IPS DF 4.7 (cell line): ENCODE results near the gene TRPM2.

Experiments used
- DNase-seq: peaks from one replicate; pipeline ENCODE4 v3.0.0-alpha.2; 2013; ENCODE audit warnings: low spot score; ENCODE audit errors: extremely low read depth

The TRPM2 gene

GRCh38 chr21:44442266-44443125 is 89.1 kb downstream of the TRPM2 start:
- no peak for DNase-seq

GRCh38 chr21:44443291-44443890 is 90.0 kb downstream of the TRPM2 start:
- no peak for DNase-seq

GRCh38 chr21:44443891-44444285 is 90.5 kb downstream of the TRPM2 start:
- DNase-seq: no peak

- no peak for DNase-seq
Measured at GRCh38 chr21:44444286-44444931, 91.0 kb downstream of the TRPM2 start.

GRCh38 chr21:44445145-44445812 is 91.9 kb downstream of the TRPM2 start:
- DNase-seq: no peak

GRCh38 chr21:44448651-44449131 is 95.3 kb downstream of the TRPM2 start:
- no peak for DNase-seq

GRCh38 chr21:44449473-44450363 is 96.3 kb downstream of the TRPM2 start:
- no peak for DNase-seq

- DNase-seq: no peak
Measured at GRCh38 chr21:44450402-44450801, 97.0 kb downstream of the TRPM2 start.

- DNase-seq: no peak
Measured at GRCh38 chr21:44450999-44451398, 97.6 kb downstream of the TRPM2 start.

GRCh38 chr21:44453120-44453519 is 99.7 kb downstream of the TRPM2 start:
- no peak for DNase-seq

- DNase-seq: no peak
Measured at GRCh38 chr21:44454058-44454457, 100.6 kb downstream of the TRPM2 start.

GRCh38 chr21:44454747-44455523 is 101.5 kb downstream of the TRPM2 start, which contains the start of gene LRRC3:
TSS of gene LRRC3 (plus strand) at chr21:44455510. CDS start at chr21:44456645, 1,135 bp downstream.
- DNase-seq: peak; percentile 46

- no peak for DNase-seq
Measured at GRCh38 chr21:44455524-44456213, 102.2 kb downstream of the TRPM2 start.

- DNase-seq: no peak
Measured at GRCh38 chr21:44456214-44456914, 102.9 kb downstream of the TRPM2 start.

GRCh38 chr21:44456915-44457736 is 103.7 kb downstream of the TRPM2 start:
- no peak for DNase-seq

GRCh38 chr21:44458971-44459711 is 105.7 kb downstream of the TRPM2 start:
- DNase-seq: no peak
